HEK293 (cell line): Measurements from ENCODE around the gene C3orf20.

Source experiments
- CTCF ChIA-PET: fragments of 350-600 bp; formaldehyde crosslinking; extraction: SDS; loops from one replicate; lab custom pipeline; 2021; ENCODE audit warnings: antibody characterized with exemption; lab: Yijun Ruan, JAX
- POLR2A ChIA-PET: fragments of 300-600 bp; formaldehyde crosslinking; extraction: SDS; loops from one replicate; lab custom pipeline; 2020; ENCODE audit warnings: antibody characterized with exemption, inconsistent platforms; lab: Yijun Ruan, JAX
- H3K27ac ChIP-seq: fragments of 200-500 bp; sonication (Bioruptor generic); 2 replicates; pipeline ENCODE4 v1.5.1; 2014; ENCODE audit warnings: low read depth, low read length, control low read depth, inconsistent platforms; ENCODE audit errors: extremely low read depth
- H3K36me3 ChIP-seq, 2 experiments: fragments of 200-500 bp in 1 of 2; sonication (Bioruptor generic) in 1 of 2; 1 replicate in 1 of 2; 2 replicates in 1 of 2; pipeline ENCODE4 v1.5.1; 2014 to 2017; ENCODE audit warnings: inconsistent platforms in 2 of 2, low read length in 2 of 2; ENCODE audit not compliant: control insufficient read depth in 2 of 2, insufficient read depth in 1 of 2
- H3K4me1 ChIP-seq: fragments of 200-500 bp; sonication (Bioruptor generic); 2 replicates; pipeline ENCODE4 v1.5.1; 2014; ENCODE audit warnings: mild to moderate bottlenecking, low read length, inconsistent platforms; ENCODE audit not compliant: control insufficient read depth, insufficient read depth
- H3K4me3 ChIP-seq: 2 replicates; pipeline ENCODE4 v1.5.1; 2011; ENCODE audit warnings: low read depth, mild to moderate bottlenecking, control low read depth, low read length, moderate library complexity
- H3K9me3 ChIP-seq: fragments of 200-500 bp; sonication (Bioruptor generic); 2 replicates; pipeline ENCODE4 v1.5.1; 2014; ENCODE audit warnings: low read depth, low read length, inconsistent platforms; ENCODE audit not compliant: control insufficient read depth, insufficient read depth
- EGR2 ChIP-seq: fragments of 450-650 bp; formaldehyde crosslinking; IDR thresholded peaks from 2 replicates; pipeline ENCODE4 v1.5.1; 2016; ENCODE audit warnings: low read depth, missing biosample characterization, missing genetic modification characterization
- GFI1B ChIP-seq: fragments of 450-650 bp; formaldehyde crosslinking; IDR thresholded peaks from 2 replicates; pipeline ENCODE4 v1.5.1; 2016; ENCODE audit warnings: missing biosample characterization, missing genetic modification characterization
- GLI2 ChIP-seq: fragments of 450-650 bp; formaldehyde crosslinking; IDR thresholded peaks from 2 replicates; pipeline ENCODE4; 2017; ENCODE audit warnings: missing biosample characterization, missing genetic modification characterization, low read depth, borderline replicate concordance
- HIC1 ChIP-seq: fragments of 450-650 bp; formaldehyde crosslinking; IDR thresholded peaks from 2 replicates; pipeline ENCODE4 v1.5.1; 2016; ENCODE audit warnings: missing biosample characterization, missing genetic modification characterization
- PRDM1 ChIP-seq: fragments of 450-650 bp; formaldehyde crosslinking; IDR thresholded peaks from 2 replicates; pipeline ENCODE4; 2016; ENCODE audit warnings: missing biosample characterization, missing genetic modification characterization
- REPIN1 ChIP-seq: fragments of 450-650 bp; formaldehyde crosslinking; IDR thresholded peaks from 2 replicates; pipeline ENCODE4 v1.5.1; 2017; ENCODE audit warnings: missing biosample characterization, missing genetic modification characterization, low read depth
- SCRT2 ChIP-seq: fragments of 450-650 bp; formaldehyde crosslinking; IDR thresholded peaks from 2 replicates; pipeline ENCODE4 v1.5.1; 2016; ENCODE audit warnings: missing biosample characterization, missing genetic modification characterization
- SETDB1 ChIP-seq: IDR thresholded peaks from one replicate; pipeline ENCODE4 v1.6.1; 2017; ENCODE audit warnings: mild to moderate bottlenecking, low read length, moderate library complexity, mixed read lengths; ENCODE audit not compliant: insufficient read length
- TCF7L2 ChIP-seq: IDR thresholded peaks from 2 replicates; pipeline ENCODE4 v1.6.1; 2011; ENCODE audit warnings: low read depth, mild to moderate bottlenecking, inconsistent platforms, low read length, moderate library complexity, borderline replicate concordance
- YY2 ChIP-seq: fragments of 450-650 bp; formaldehyde crosslinking; IDR thresholded peaks from 2 replicates; pipeline ENCODE4 v1.5.1; 2016; ENCODE audit warnings: missing biosample characterization, missing genetic modification characterization
- ZBTB17 ChIP-seq: fragments of 450-650 bp; formaldehyde crosslinking; IDR thresholded peaks from 2 replicates; pipeline ENCODE4 v1.5.1; 2016; ENCODE audit warnings: missing biosample characterization, missing genetic modification characterization
- ZBTB48 ChIP-seq: fragments of 450-650 bp; formaldehyde crosslinking; IDR thresholded peaks from 2 replicates; pipeline ENCODE4 v1.5.1; 2016; ENCODE audit warnings: missing biosample characterization, missing genetic modification characterization
- ZNF19 ChIP-seq: fragments of 450-650 bp; formaldehyde crosslinking; IDR thresholded peaks from 2 replicates; pipeline ENCODE4; 2016; ENCODE audit warnings: missing biosample characterization, missing genetic modification characterization, low read depth
- ZNF221 ChIP-seq: fragments of 450-650 bp; formaldehyde crosslinking; IDR thresholded peaks from 2 replicates; pipeline ENCODE4 v1.5.1; 2017; ENCODE audit warnings: missing biosample characterization, missing genetic modification characterization, borderline replicate concordance
- ZNF23 ChIP-seq: fragments of 450-650 bp; formaldehyde crosslinking; IDR thresholded peaks from 2 replicates; pipeline ENCODE4 v1.5.1; 2016; ENCODE audit warnings: missing biosample characterization, missing genetic modification characterization, borderline replicate concordance
- ZNF280D ChIP-seq: fragments of 450-650 bp; formaldehyde crosslinking; IDR thresholded peaks from 2 replicates; pipeline ENCODE4 v1.5.1; 2016; ENCODE audit warnings: missing biosample characterization, missing genetic modification characterization
- ZNF416 ChIP-seq: fragments of 450-650 bp; formaldehyde crosslinking; IDR thresholded peaks from 2 replicates; pipeline ENCODE4 v1.5.1; 2016; ENCODE audit warnings: missing biosample characterization, missing genetic modification characterization
- ZNF488 ChIP-seq: fragments of 450-650 bp; formaldehyde crosslinking; IDR thresholded peaks from 2 replicates; pipeline ENCODE4 v1.5.1; 2016; ENCODE audit warnings: missing biosample characterization, missing genetic modification characterization
- ZNF560 ChIP-seq: fragments of 450-650 bp; formaldehyde crosslinking; IDR thresholded peaks from 2 replicates; pipeline ENCODE4 v1.5.1; 2017; ENCODE audit warnings: missing biosample characterization, missing genetic modification characterization, borderline replicate concordance
- ZNF580 ChIP-seq: fragments of 450-650 bp; formaldehyde crosslinking; IDR thresholded peaks from 2 replicates; pipeline ENCODE4 v1.5.1; 2016; ENCODE audit warnings: missing biosample characterization, missing genetic modification characterization
- ZNF600 ChIP-seq: fragments of 450-650 bp; formaldehyde crosslinking; IDR thresholded peaks from 2 replicates; pipeline ENCODE4 v1.5.1; 2016; ENCODE audit warnings: missing biosample characterization, missing genetic modification characterization
- ZNF623 ChIP-seq: fragments of 450-650 bp; formaldehyde crosslinking; IDR thresholded peaks from 2 replicates; pipeline ENCODE4 v1.5.1; 2016; ENCODE audit warnings: missing biosample characterization, missing genetic modification characterization
- ZNF692 ChIP-seq: fragments of 450-650 bp; formaldehyde crosslinking; IDR thresholded peaks from 2 replicates; pipeline ENCODE4 v1.5.1; 2016; ENCODE audit warnings: missing biosample characterization, missing genetic modification characterization
- ZNF785 ChIP-seq: fragments of 450-650 bp; formaldehyde crosslinking; IDR thresholded peaks from 2 replicates; pipeline ENCODE4 v1.5.1; 2016; ENCODE audit warnings: missing biosample characterization, missing genetic modification characterization

C3orf20 gene

GRCh38 chr3:14792691-14793121, 117.8 kb downstream of the C3orf20 start:
- no peaks in the 10 kb centered on the region for H3K4me1 ChIP-seq
- H3K4me3 ChIP-seq, result no peak overlapping the region
- peak; percentile 19; the same call in 1 of the 2 replicates for TF ChIP-seq ZBTB17 (tag by site-specific recombination)
- no peak for TF ChIP-seq ZNF280D
- TF ChIP-seq, all 188 proteins: peak for 1
- CTCF ChIA-PET, result interaction anchor here (0.6 to 6.4 kb wide), 9 partner anchors 10 to 137 kb away, joined by 3 to 91 read pairs (median 6); no protein-coding TSS in a partner anchor
- no peak overlapping the region for H3K27ac ChIP-seq
- no peaks in the 10 kb centered on the region for H3K36me3 ChIP-seq
- no peaks in the 10 kb centered on the region for H3K9me3 ChIP-seq
- POLR2A ChIA-PET, result interaction anchor here (1.1 kb wide), 1 partner anchor 128 kb away, joined by 3 read pairs; no protein-coding TSS in a partner anchor

- Histone ChIP-seq H3K9me3 (no peaks in the 10 kb centered on the region), H3K4me3 (no peak overlapping the region)
- POLR2A ChIA-PET, result interaction anchor here (0.5 to 1.1 kb wide), 2 partner anchors 128 to 134 kb away, joined by 3 to 4 read pairs; no protein-coding TSS in a partner anchor
- TF ChIP-seq REPIN1 (tag by site-specific recombination) (no peak), ZBTB48 (tag by site-specific recombination) (no peak), ZNF600 (tag by site-specific recombination) (no peak), ZNF580 (no peak), ZNF221 (no peak), ZNF560 (tag by site-specific recombination) (no peak), ZNF692 (no peak), ZNF23 (tag by site-specific recombination) (no peak), SETDB1 (no peak), PRDM1 (tag by site-specific recombination) (no peak), ZNF488 (no peak), GFI1B (tag by site-specific recombination) (no peak)
- TF ChIP-seq, all 188 proteins: peak for 0
- CTCF ChIA-PET, result interaction anchor here (0.6 to 6.4 kb wide), 6 partner anchors 9 to 129 kb away, joined by 3 to 91 read pairs (median 5); no protein-coding TSS in a partner anchor
- H3K4me1 ChIP-seq, result no peaks in the 10 kb centered on the region
- no peak overlapping the region for H3K27ac ChIP-seq
- no peaks in the 10 kb centered on the region for H3K36me3 ChIP-seq
These were observed 118.4 kb downstream of the C3orf20 start for GRCh38 chr3:14793126-14793857.

GRCh38 chr3:14793858-14794234, 118.9 kb downstream of the C3orf20 start:
- no peaks in the 10 kb centered on the region for H3K4me1 ChIP-seq
- ChIA-PET CTCF (interaction anchor here (4.1 to 6.4 kb wide), 2 partner anchors 12 to 128 kb away, joined by 28 to 91 read pairs; no protein-coding TSS in a partner anchor), POLR2A (interaction anchor here (0.5 kb wide), 1 partner anchor 135 kb away, joined by 4 read pairs; no protein-coding TSS in a partner anchor)
- no peaks in the 10 kb centered on the region for H3K9me3 ChIP-seq
- no peaks in the 10 kb centered on the region for H3K36me3 ChIP-seq
- no peak overlapping the region for H3K4me3 ChIP-seq
- H3K27ac ChIP-seq, result no peak overlapping the region
- TF ChIP-seq GLI2 (no peak), SCRT2 (tag by site-specific recombination) (no peak), EGR2 (no peak), ZNF416 (tag by site-specific recombination) (no peak), ZNF19 (no peak), YY2 (tag by site-specific recombination) (no peak), HIC1 (tag by site-specific recombination) (no peak), ZNF785 (tag by site-specific recombination) (no peak), TCF7L2 (no peak), ZNF623 (no peak)
